DOHH2 (cell line): ENCODE data around the gene S100PBP.

Source experiments
- H3F3A ChIP-seq: fragments of 200-600 bp; sonication (generic), shearing (Covaris generic); 2 replicates; pipeline ENCODE4 v1.6.0; 2016; ENCODE audit warnings: antibody characterized with exemption, mild to moderate bottlenecking; ENCODE audit not compliant: control insufficient read depth, insufficient read depth
- H3K27ac ChIP-seq: fragments of 200-600 bp; sonication (generic); 2 replicates; pipeline ENCODE4 v1.5.1; 2014; ENCODE audit warnings: low read depth, mild to moderate bottlenecking, low read length, moderate library complexity
- H3K27me3 ChIP-seq: fragments of 200-600 bp; sonication (generic); 2 replicates; pipeline ENCODE4 v1.6.1; 2014; ENCODE audit warnings: mild to moderate bottlenecking, low read length, mixed read lengths; ENCODE audit not compliant: control insufficient read depth
- H3K36me3 ChIP-seq: fragments of 200-600 bp; sonication (generic); 2 replicates; pipeline ENCODE4 v1.6.1; 2014; ENCODE audit warnings: mild to moderate bottlenecking, low read length, moderate library complexity, mixed read lengths; ENCODE audit not compliant: control insufficient read depth
- H3K4me1 ChIP-seq: fragments of 200-600 bp; sonication (generic); 2 replicates; pipeline ENCODE4 v1.6.1; 2014; ENCODE audit warnings: mild to moderate bottlenecking, low read length, mixed read lengths; ENCODE audit not compliant: control insufficient read depth
- H3K4me2 ChIP-seq: fragments of 200-600 bp; sonication (generic); 2 replicates; pipeline ENCODE4 v1.6.0; 2014; ENCODE audit warnings: mild to moderate bottlenecking, low read length, moderate library complexity
- H3K4me3 ChIP-seq: fragments of 200-600 bp; sonication (generic); 2 replicates; pipeline ENCODE4 v1.5.1; 2014; ENCODE audit warnings: mild to moderate bottlenecking, low read length, mixed read lengths
- H3K79me2 ChIP-seq: fragments of 200-600 bp; sonication (generic); 2 replicates; pipeline ENCODE4 v1.6.1; 2014; ENCODE audit warnings: mild to moderate bottlenecking, low read length, mixed read lengths; ENCODE audit not compliant: control insufficient read depth
- H3K9me2 ChIP-seq: fragments of 200-600 bp; sonication (generic); replicated peaks from 2 replicates; pipeline ENCODE4 v1.6.1; 2014; ENCODE audit warnings: mild to moderate bottlenecking, low read length, mixed read lengths; ENCODE audit not compliant: control insufficient read depth
- H3K9me3 ChIP-seq: fragments of 200-600 bp; sonication (generic); 2 replicates; pipeline ENCODE4 v1.6.1; 2014; ENCODE audit warnings: antibody characterized with exemption, low read length, mixed read lengths; ENCODE audit not compliant: control insufficient read depth, insufficient read depth
- H4K20me1 ChIP-seq: fragments of 200-600 bp; sonication (generic); 2 replicates; pipeline ENCODE4 v1.6.0; 2014; ENCODE audit warnings: low read depth, mild to moderate bottlenecking, antibody characterized with exemption, low read length, moderate library complexity; ENCODE audit not compliant: control insufficient read depth, insufficient read depth
- CTCF ChIP-seq: fragments of 200-600 bp; sonication (generic); IDR thresholded peaks from one replicate; pipeline ENCODE4 v1.5.1; 2014; ENCODE audit warnings: antibody characterized with exemption, mild to moderate bottlenecking, low read depth, low read length; ENCODE audit not compliant: poor library complexity, severe bottlenecking
- EZH2phosphoT487 ChIP-seq: fragments of 200-600 bp; sonication (generic); IDR thresholded peaks from 2 replicates; pipeline ENCODE4 v1.6.1; 2017; ENCODE audit warnings: borderline replicate concordance, mild to moderate bottlenecking, antibody characterized with exemption, low read length, moderate library complexity, mixed read lengths

The S100PBP gene

GRCh38 chr1:32825181-32825580 is 7.7 kb downstream of the S100PBP start:
- Histone ChIP-seq H3K4me3 (no peak overlapping the region), H3K9me2 (no peaks in the 10 kb centered on the region), H3K27me3 (no peaks in the 10 kb centered on the region), H3F3A (peaks cover 4% of the 10 kb centered on the region; the same call in 1 of the 2 replicates), H3K9me3 (no peaks in the 10 kb centered on the region), H3K4me1 (peaks cover 27% of the 10 kb centered on the region), H3K4me2 (no peak overlapping the region), H3K79me2 (peaks cover 55% of the 10 kb centered on the region), H3K36me3 (peaks cover 74% of the 10 kb centered on the region), H4K20me1 (peaks cover 10% of the 10 kb centered on the region; the same call in 1 of the 2 replicates), H3K27ac (no peak overlapping the region)
- no peak for TF ChIP-seq CTCF
- no peak for TF ChIP-seq EZH2phosphoT487

GRCh38 chr1:32828341-32828740 is 10.9 kb downstream of the S100PBP start:
- H3K27ac ChIP-seq: no peak overlapping the region
- no peaks in the 10 kb centered on the region; the same call in 1 of the 2 replicates for H3K4me1 ChIP-seq
- H4K20me1 ChIP-seq: peaks cover 4% of the 10 kb centered on the region; the same call in 1 of the 2 replicates
- no peak overlapping the region for H3K4me3 ChIP-seq
- no peaks in the 10 kb centered on the region for H3K27me3 ChIP-seq
- TF ChIP-seq CTCF (peak; percentile 27), EZH2phosphoT487 (no peak)
- H3K9me2 ChIP-seq: no peaks in the 10 kb centered on the region
- no peaks in the 10 kb centered on the region; the same call in 1 of the 2 replicates for H3F3A ChIP-seq
- no peaks in the 10 kb centered on the region for H3K9me3 ChIP-seq
- H3K36me3 ChIP-seq: peaks cover 88% of the 10 kb centered on the region
- H3K4me2 ChIP-seq: no peak overlapping the region
- H3K79me2 ChIP-seq: peaks cover 24% of the 10 kb centered on the region

- Histone ChIP-seq H3K27ac (no peak overlapping the region), H3K4me1 (no peaks in the 10 kb centered on the region), H3K9me3 (no peaks in the 10 kb centered on the region), H3K79me2 (peaks cover 11% of the 10 kb centered on the region), H3K4me2 (no peak overlapping the region), H3K4me3 (no peak overlapping the region), H3K9me2 (no peaks in the 10 kb centered on the region), H3F3A (no peaks in the 10 kb centered on the region), H3K36me3 (peaks cover 92% of the 10 kb centered on the region), H3K27me3 (no peaks in the 10 kb centered on the region), H4K20me1 (no peaks in the 10 kb centered on the region)
- no peak for TF ChIP-seq EZH2phosphoT487
- TF ChIP-seq CTCF: no peak
These were observed 12.8 kb downstream of the S100PBP start for GRCh38 chr1:32830092-32830852.
